DOHH2 (cell line): ENCODE results near the gene FAM180B.

ENCODE experiments used
- CTCF ChIP-seq: fragments of 200-600 bp; sonication (generic); IDR thresholded peaks from one replicate; pipeline ENCODE4 v1.5.1; 2014; ENCODE audit warnings: antibody characterized with exemption, mild to moderate bottlenecking, low read depth, low read length; ENCODE audit not compliant: poor library complexity, severe bottlenecking
- EZH2phosphoT487 ChIP-seq: fragments of 200-600 bp; sonication (generic); IDR thresholded peaks from 2 replicates; pipeline ENCODE4 v1.6.1; 2017; ENCODE audit warnings: borderline replicate concordance, mild to moderate bottlenecking, antibody characterized with exemption, low read length, moderate library complexity, mixed read lengths

- peak; percentile 89 for TF ChIP-seq CTCF
- TF ChIP-seq EZH2phosphoT487: no peak
Measured at GRCh38 chr11:47552566-47553405, 33.7 kb upstream of the FAM180B start, which contains the start of gene CELF1.
